HCT116 (cell line): ENCODE data around the gene MCRIP2. TPM values are rescaled to one million over a fixed set of nuclear protein-coding genes. Genes with fewer than 3 reads are reported as not detected.

Source experiments
- ATAC-seq: fragments of 200-7000 bp; cut with Tn5 transposase; 2 replicates; pipeline ENCODE4 v1.9.1; 2020; ENCODE audit warnings: mild to moderate bottlenecking, moderate library complexity
- BruUV-seq: library from RNA; stranded (reverse); fragments of 400-500 nt; replicated peaks from 2 replicates; lab custom pipeline; 2021; lab: Mats Ljungman, UMichigan
- CTCF ChIA-PET: fragments of 300-600 bp; sonication (Branson Sonifier 250); formaldehyde crosslinking; loops from one replicate; lab custom pipeline; 2021; ENCODE audit warnings: antibody characterized with exemption; lab: Charles Lee
- POLR2A ChIA-PET: fragments of 300-600, 350-600 bp; sonication (Branson Sonifier 250); formaldehyde crosslinking; loops from one replicate; lab custom pipeline; 2021; ENCODE audit warnings: antibody characterized with exemption; lab: Charles Lee
- RAD21 ChIA-PET, 2 experiments: fragments of 300-600 bp; sonication (Branson Sonifier 250); formaldehyde crosslinking; loops; one replicate each; lab custom pipeline; 2023; ENCODE audit warnings: low total read pairs in 2 of 2; ENCODE audit not compliant: uncharacterized antibody in 2 of 2, unreplicated experiment in 2 of 2, low non-redundant PET in 1 of 2; lab: Charles Lee
- DNase-seq: peaks from one replicate; pipeline ENCODE4 v3.0.0-alpha.2; 2010; ENCODE audit warnings: low read depth, low spot score
- H2AFZ ChIP-seq: fragments of 200-600 bp; shearing (Covaris generic), sonication (generic); 2 replicates; pipeline ENCODE4 v1.6.1; 2017; ENCODE audit warnings: low read depth, mixed run types, mixed read lengths, antibody characterized with exemption, low read length; ENCODE audit not compliant: poor library complexity, severe bottlenecking
- H3K27ac ChIP-seq: 2 replicates; pipeline ENCODE4 v1.5.1; 2012; ENCODE audit warnings: low read depth, low read length
- H3K27me3 ChIP-seq: fragments of 200-600 bp; sonication (generic); 2 replicates; pipeline ENCODE4 v1.6.1; 2016; ENCODE audit warnings: mixed run types, low read length, mixed read lengths; ENCODE audit not compliant: insufficient read depth
- H3K36me3 ChIP-seq, 2 experiments: fragments of 200-500 bp in 1 of 2; fragments of 200-600 bp in 1 of 2; sonication (Bioruptor generic) in 1 of 2; sonication (generic) in 1 of 2; 2 replicates each; pipeline versions ENCODE4 v1.5.1 to v1.6.1; 2014 to 2016; ENCODE audit warnings: low read length in 2 of 2, inconsistent platforms in 1 of 2, mixed read lengths in 1 of 2, mixed run types in 1 of 2; ENCODE audit not compliant: insufficient read depth in 2 of 2, control insufficient read depth in 1 of 2
- H3K4me1 ChIP-seq, 2 experiments: fragments of 200-600 bp in 1 of 2; sonication (generic) in 1 of 2; 2 replicates each; pipeline versions ENCODE4 v1.5.1 to v1.6.1; 2012 to 2017; ENCODE audit warnings: low read length in 2 of 2, inconsistent platforms in 1 of 2, mild to moderate bottlenecking in 1 of 2, mixed read lengths in 1 of 2, mixed run types in 1 of 2, moderate library complexity in 1 of 2; ENCODE audit not compliant: insufficient read depth in 2 of 2, control insufficient read depth in 1 of 2
- H3K4me2 ChIP-seq: fragments of 200-600 bp; sonication (generic); 2 replicates; pipeline ENCODE4 v1.6.1; 2017; ENCODE audit warnings: mixed run types, low read length, mixed read lengths
- H3K4me3 ChIP-seq, 2 experiments: fragments of 200-600 bp in 1 of 2; sonication (generic) in 1 of 2; replicated peaks in 1 of 2; 2 replicates each; pipeline ENCODE4 v1.5.1; 2011 to 2016; ENCODE audit warnings: low read length in 2 of 2, control low read depth in 1 of 2, low read depth in 1 of 2, mild to moderate bottlenecking in 1 of 2, mixed read lengths in 1 of 2, mixed run types in 1 of 2
- H3K79me2 ChIP-seq: fragments of 200-600 bp; sonication (generic); 2 replicates; pipeline ENCODE4 v1.6.1; 2017; ENCODE audit warnings: mild to moderate bottlenecking, mixed run types, low read length, moderate library complexity, mixed read lengths; ENCODE audit not compliant: insufficient read depth
- H3K9ac ChIP-seq: fragments of 200-600 bp; sonication (generic); 2 replicates; pipeline ENCODE4 v1.6.1; 2016; ENCODE audit warnings: low read length, mixed read lengths
- H3K9me2 ChIP-seq: fragments of 200-600 bp; sonication (generic), shearing (Covaris generic); 2 replicates; pipeline ENCODE4 v1.6.1; 2017; ENCODE audit warnings: mixed run types, mild to moderate bottlenecking, moderate library complexity; ENCODE audit not compliant: insufficient read depth
- H3K9me3 ChIP-seq, 2 experiments: fragments of 200-500 bp in 1 of 2; fragments of 200-600 bp in 1 of 2; sonication (Bioruptor generic) in 1 of 2; sonication (generic) in 1 of 2; 2 replicates each; pipeline ENCODE4 v1.6.1; 2014 to 2017; ENCODE audit warnings: low read length in 2 of 2, mixed read lengths in 2 of 2, inconsistent platforms in 1 of 2, low read depth in 1 of 2, mild to moderate bottlenecking in 1 of 2, mixed run types in 1 of 2, moderate library complexity in 1 of 2; ENCODE audit not compliant: control insufficient read depth in 1 of 2, insufficient read depth in 1 of 2
- H4K20me1 ChIP-seq: fragments of 200-600 bp; sonication (generic), shearing (Covaris generic); 2 replicates; pipeline ENCODE4 v1.6.1; 2017; ENCODE audit warnings: mixed run types, mild to moderate bottlenecking, moderate library complexity; ENCODE audit not compliant: insufficient read depth
- FOSL1 ChIP-seq: IDR thresholded peaks from 2 replicates; pipeline ENCODE4 v1.6.1; 2012; ENCODE audit warnings: low read depth
- JUND ChIP-seq: IDR thresholded peaks from 2 replicates; pipeline ENCODE4 v1.6.1; 2012
- POLR2A ChIP-seq: IDR thresholded peaks from 2 replicates; pipeline ENCODE4 v1.7.0; 2011; ENCODE audit warnings: borderline replicate concordance; ENCODE audit not compliant: insufficient read depth, insufficient read length; ENCODE audit errors: extremely low read depth
- SIN3A ChIP-seq: IDR thresholded peaks from 2 replicates; pipeline ENCODE4 v1.6.1; 2012; ENCODE audit warnings: low read depth
- SP1 ChIP-seq: IDR thresholded peaks from 2 replicates; pipeline ENCODE4 v1.6.1; 2012; ENCODE audit warnings: low read depth
- YY1 ChIP-seq: IDR thresholded peaks from 2 replicates; pipeline ENCODE4 v1.6.1; 2011; ENCODE audit warnings: low read length, low read depth, moderate library complexity, mild to moderate bottlenecking; ENCODE audit not compliant: insufficient replicate concordance; ENCODE audit errors: extremely low read depth
- ZNF274 ChIP-seq: fragments of 200-500 bp; sonication (Bioruptor generic); IDR thresholded peaks from 2 replicates; pipeline ENCODE4 v1.6.1; 2014; ENCODE audit warnings: mild to moderate bottlenecking, low read depth, low read length, inconsistent platforms
- intact Hi-C: fragments of 100-400 bp; cut with micrococcal nuclease; formaldehyde crosslinking; loops from 2 replicates; pipeline ENCODE4 v1.10.0; 2022
- total RNA-seq: library from RNA; stranded (reverse); gene quantifications from one replicate; pipeline ENCODE4 v1.2.1, GENCODE V29; 2021; ENCODE audit not compliant: unreplicated experiment
- TF ChIP-seq, protein P1 (sequence below): IDR thresholded peaks from 2 replicates; pipeline ENCODE4 v1.6.1; 2012

MCRIP2 gene
- total RNA-seq, 1 experiment from 2014 or later: 34.9 TPM

DNA sequence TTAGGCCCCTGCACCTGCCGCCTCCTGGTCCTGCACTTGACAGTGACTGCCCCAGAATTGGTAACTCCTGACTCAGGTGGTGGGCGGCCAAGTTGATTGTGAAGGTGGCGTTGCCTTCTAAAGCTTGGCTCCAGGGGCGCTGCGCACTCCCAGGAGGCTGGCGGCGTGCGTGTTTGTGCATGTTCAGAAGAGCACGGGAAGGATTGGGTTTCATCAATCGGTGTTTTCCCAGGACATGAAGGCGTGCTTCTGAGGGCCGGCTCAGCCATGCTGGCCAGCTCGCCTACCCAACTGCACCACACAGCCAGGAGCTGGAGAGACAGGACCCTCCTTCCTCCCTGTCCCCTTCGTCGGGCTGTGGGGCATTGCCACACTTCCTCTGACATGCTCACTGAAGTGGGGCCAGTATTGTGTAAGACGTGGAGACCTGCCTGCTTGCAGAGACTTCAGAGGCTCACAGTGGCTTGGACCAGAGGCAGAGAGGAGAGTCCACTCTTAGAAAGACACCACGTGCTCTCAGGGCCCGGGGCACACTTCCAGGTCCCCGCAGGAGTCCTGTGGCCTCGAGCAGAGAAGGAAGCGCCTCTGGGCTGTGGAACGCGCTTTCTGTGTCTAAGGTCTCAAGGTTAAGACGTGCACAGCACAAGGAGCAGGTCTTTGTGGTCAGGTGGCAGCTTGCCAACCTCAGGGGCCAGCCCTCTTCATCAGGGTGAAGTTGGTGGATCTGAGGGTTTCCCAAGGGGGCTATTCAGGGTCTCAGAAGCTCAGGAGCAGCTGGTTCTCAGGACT, 48.9 kb upstream of the MCRIP2 start:
- TF ChIP-seq ZNF274 (no peak), POLR2A (no peak), YY1 (no peak)
- TF ChIP-seq, protein P1, sequence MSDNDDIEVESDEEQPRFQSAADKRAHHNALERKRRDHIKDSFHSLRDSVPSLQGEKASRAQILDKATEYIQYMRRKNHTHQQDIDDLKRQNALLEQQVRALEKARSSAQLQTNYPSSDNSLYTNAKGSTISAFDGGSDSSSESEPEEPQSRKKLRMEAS: peak; percentile 8; the same call in 1 of the 2 replicates
- Histone ChIP-seq H3K9ac (peak overlapping the region; percentile 36), H3K4me1 (peaks cover 30 to 40% of the 10 kb centered on the region in 2 experiments), H3K27ac (peak overlapping the region; percentile 76), H2AFZ (no peak overlapping the region), H3K4me3 (peak overlapping the region in 1 of 2 experiments; percentile 13; a peak in 1 of 4 replicates), H3K9me3 (no peaks in the 10 kb centered on the region), H3K4me2 (peak overlapping the region; percentile 70), H4K20me1 (no peaks in the 10 kb centered on the region), H3K36me3 (no peaks in the 10 kb centered on the region), H3K9me2 (no peaks in the 10 kb centered on the region), H3K79me2 (peaks cover 32% of the 10 kb centered on the region; the same call in 1 of the 2 replicates), H3K27me3 (no peaks in the 10 kb centered on the region)
- ChIA-PET POLR2A (interaction anchor here (0.5 kb wide), 1 partner anchor 1409 kb away, joined by 3 read pairs; no protein-coding TSS in a partner anchor), RAD21 (no interaction called here), CTCF (interaction anchor here (1.0 to 1.1 kb wide), 2 partner anchors 14 to 55 kb away, joined by 3 to 4 read pairs; no protein-coding TSS in a partner anchor)
- no peak for ATAC-seq
- intact Hi-C loops: loop anchor here (5.0 kb wide), 1 partner anchor 35 kb away; no protein-coding TSS in a partner anchor
- BruUV-seq: no TSS peak
- DNase-seq: no peak

DNA sequence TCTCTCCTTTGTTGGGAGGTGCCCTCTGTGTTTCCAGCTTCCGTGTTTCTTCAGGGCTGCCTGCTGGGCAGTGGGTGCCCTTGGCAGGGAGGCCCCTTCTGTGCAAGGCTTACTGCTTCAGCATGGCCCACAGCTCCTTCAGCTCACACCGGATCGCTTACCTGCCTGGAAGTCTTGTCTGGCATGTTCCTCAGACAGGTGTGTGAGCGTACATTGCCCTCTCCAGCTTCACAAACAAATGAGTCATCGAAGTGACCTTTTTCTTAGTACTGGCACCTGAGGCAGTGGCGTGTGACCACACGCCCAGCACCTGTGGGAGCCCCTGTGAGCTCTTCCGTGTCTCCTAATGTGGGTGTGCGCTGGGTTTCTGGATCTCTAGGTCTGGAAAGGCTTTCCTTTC, 48.2 kb upstream of the MCRIP2 start:
- H3K36me3 ChIP-seq: no peaks in the 10 kb centered on the region
- 0 out of 2 replicates have a peak, but pooled peaks have one; percentile 7 for ATAC-seq
- H4K20me1 ChIP-seq: no peaks in the 10 kb centered on the region
- H3K27ac ChIP-seq: peak overlapping the region; percentile 76
- no peak overlapping the region for H2AFZ ChIP-seq
- RAD21 ChIA-PET: no interaction called here
- POLR2A ChIA-PET: no interaction called here
- TF ChIP-seq, protein P1: peak; percentile 62; the same call in 1 of the 2 replicates
- peak; percentile 54 for TF ChIP-seq SP1
- peak; percentile 71 for TF ChIP-seq JUND
- peak; percentile 64 for TF ChIP-seq FOSL1
- TF ChIP-seq SIN3A: peak; percentile 50; the same call in 1 of the 2 replicates
- no peak for TF ChIP-seq YY1
- H3K9me2 ChIP-seq: no peaks in the 10 kb centered on the region
- peaks cover 30 to 35% of the 10 kb centered on the region in 2 experiments for H3K4me1 ChIP-seq
- H3K9me3 ChIP-seq: no peaks in the 10 kb centered on the region
- peaks cover 25% of the 10 kb centered on the region; the same call in 1 of the 2 replicates for H3K79me2 ChIP-seq
- peak overlapping the region; percentile 36 for H3K9ac ChIP-seq
- H3K4me3 ChIP-seq: peak overlapping the region in 1 of 2 experiments; percentile 13; a peak in 1 of 4 replicates
- H3K27me3 ChIP-seq: no peaks in the 10 kb centered on the region
- intact Hi-C loops: loop anchor here (5.0 kb wide), 1 partner anchor 34 kb away; no protein-coding TSS in a partner anchor
- peak overlapping the region; percentile 70 for H3K4me2 ChIP-seq
- BruUV-seq: no TSS peak
- no peak for DNase-seq
- CTCF ChIA-PET: interaction anchor here (1.0 to 1.1 kb wide), 2 partner anchors 14 to 55 kb away, joined by 3 to 4 read pairs; no protein-coding TSS in a partner anchor
